ENCODE measurements around the gene RAD54L2. TPM values are rescaled to one million over a fixed set of nuclear protein-coding genes. Genes with fewer than 3 reads are reported as not detected.
A peak's percentile ranks its signal among the peaks of the same experiment; 100 is the strongest.
"Not testable (repeated sequence)": the region's sequence is repeated elsewhere in the genome, so short reads cannot be mapped to it uniquely, and the experiment has no call there.

Gene RAD54L2
- total RNA-seq, 3 donors from 2014 or later, result 20.2 to 28.5 (median 22.6) TPM

DNA sequence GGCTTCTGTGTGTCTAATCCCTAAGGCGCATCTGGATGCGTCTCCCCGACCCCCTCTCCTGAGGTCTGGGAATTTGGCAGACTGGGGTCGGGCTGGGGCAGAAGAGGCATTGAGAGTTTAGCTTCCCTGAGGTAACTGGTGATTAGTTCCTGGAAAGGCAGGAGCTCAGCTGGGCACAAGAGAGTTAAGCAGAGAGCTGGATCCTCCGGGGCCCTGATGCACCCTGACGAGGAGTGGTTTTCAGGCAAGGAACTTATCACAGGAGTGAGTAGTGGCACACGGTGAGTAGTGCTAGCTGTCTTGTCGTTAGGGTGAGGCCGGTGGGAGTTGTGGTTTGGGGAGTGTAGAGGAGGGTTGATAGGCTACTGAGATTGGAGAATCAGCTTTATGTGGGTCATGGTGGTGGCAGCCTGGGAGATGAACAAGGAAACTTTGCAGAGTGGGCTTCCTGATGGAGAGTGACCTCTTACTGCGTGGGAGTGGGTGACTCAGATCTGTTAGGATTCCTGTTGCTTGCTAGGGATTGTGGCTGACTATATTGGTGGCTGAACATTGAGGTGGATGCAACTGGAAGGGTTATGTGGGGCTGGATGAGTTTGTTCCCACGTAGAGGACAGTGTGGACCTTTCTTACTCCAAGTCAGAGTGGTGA lies 897 bp downstream of the RAD54L2 start:
- TF ChIP-seq POLR2A (IDR thresholded peaks at IDR 0.05), result no peak
- TF ChIP-seq, protein P1, sequence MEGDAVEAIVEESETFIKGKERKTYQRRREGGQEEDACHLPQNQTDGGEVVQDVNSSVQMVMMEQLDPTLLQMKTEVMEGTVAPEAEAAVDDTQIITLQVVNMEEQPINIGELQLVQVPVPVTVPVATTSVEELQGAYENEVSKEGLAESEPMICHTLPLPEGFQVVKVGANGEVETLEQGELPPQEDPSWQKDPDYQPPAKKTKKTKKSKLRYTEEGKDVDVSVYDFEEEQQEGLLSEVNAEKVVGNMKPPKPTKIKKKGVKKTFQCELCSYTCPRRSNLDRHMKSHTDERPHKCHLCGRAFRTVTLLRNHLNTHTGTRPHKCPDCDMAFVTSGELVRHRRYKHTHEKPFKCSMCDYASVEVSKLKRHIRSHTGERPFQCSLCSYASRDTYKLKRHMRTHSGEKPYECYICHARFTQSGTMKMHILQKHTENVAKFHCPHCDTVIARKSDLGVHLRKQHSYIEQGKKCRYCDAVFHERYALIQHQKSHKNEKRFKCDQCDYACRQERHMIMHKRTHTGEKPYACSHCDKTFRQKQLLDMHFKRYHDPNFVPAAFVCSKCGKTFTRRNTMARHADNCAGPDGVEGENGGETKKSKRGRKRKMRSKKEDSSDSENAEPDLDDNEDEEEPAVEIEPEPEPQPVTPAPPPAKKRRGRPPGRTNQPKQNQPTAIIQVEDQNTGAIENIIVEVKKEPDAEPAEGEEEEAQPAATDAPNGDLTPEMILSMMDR (IDR thresholded peaks at IDR 0.05), result no peak
- no peak for DNase-seq (ENCODE audit: low spot score in 2 of 2)
- peak overlapping the region; percentile 86 to 97 (median 93) for H3K4me3 ChIP-seq
- intact Hi-C loops (cut with DNase I; ENCODE audit: low total_unique reads), result no loop called here
- H3K4me1 ChIP-seq, result peaks cover 3 to 6% of the 10 kb centered on the region in 2 donors
- no peaks in the 10 kb centered on the region for H3K36me3 ChIP-seq
- H3K27me3 ChIP-seq, result no peaks in the 10 kb centered on the region
- peak overlapping the region; percentile 91 to 92 for H3K27ac ChIP-seq
- H3K9me3 ChIP-seq, result no peaks in the 10 kb centered on the region

DNA sequence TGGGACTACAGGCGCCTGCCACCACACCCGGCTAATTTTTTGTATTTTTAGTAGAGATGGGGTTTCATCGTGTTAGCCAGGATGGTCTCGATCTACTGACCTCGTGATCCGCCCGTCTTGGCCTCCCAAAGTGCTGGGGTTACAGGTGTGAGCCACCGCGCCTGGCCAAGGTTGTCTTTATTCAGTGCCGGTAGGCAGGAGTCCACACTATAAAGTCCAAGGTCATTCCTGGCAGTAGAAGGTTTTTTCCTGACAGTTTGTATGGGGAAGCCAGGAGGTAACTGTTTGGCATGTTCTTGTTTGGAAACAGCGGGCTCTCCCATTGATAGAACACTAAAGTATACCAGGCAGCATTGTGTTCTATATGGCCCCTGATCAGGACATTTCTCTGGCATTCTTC lies 4.1 kb downstream of the RAD54L2 start:
- DNase-seq (ENCODE audit: low spot score in 2 of 2); H3K27ac ChIP-seq; intact Hi-C loops (cut with DNase I; ENCODE audit: low total_unique reads); H3K27me3 ChIP-seq; H3K4me3 ChIP-seq; H3K36me3 ChIP-seq; H3K9me3 ChIP-seq; H3K4me1 ChIP-seq: not testable (repeated sequence)

DNA sequence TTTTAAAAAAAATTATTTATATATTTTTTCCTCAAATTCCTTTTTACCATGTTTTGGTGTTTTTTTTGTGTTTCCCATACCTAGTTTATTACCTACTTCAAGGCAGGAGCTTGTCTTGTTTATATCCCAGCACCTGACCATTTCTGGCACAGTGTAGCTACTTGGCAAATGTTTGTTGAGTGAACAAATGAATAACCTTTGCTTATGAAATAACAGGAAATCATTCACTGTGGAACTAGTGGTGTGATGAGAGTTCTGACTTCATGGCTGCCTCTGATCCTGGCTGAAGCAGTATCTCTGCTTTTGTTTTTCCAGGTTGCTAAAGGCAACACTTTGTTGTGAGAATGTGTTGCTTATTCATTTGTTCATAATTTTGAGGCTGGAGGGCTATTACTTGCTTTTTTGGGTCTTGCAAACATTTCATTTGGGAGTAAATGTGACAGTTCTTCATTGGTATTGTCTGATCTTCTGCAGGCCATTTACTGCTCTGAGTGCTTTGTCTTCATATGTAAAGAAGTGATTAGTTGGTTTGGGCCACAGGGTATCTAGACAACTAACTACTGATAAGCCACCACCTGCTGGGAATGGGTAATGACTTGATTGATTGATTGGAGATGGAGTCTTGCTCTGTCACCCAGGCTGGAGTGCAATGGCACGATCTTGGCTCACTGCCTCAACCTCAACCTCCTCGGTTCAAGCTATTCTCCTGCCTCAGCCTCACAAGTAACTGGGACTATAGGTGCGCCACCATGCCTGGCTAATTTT lies 5.7 kb downstream of the RAD54L2 start:
- Histone ChIP-seq H3K4me1 (no peaks in the 10 kb centered on the region), H3K36me3 (no peaks in the 10 kb centered on the region), H3K4me3 (no peak overlapping the region), H3K27me3 (no peaks in the 10 kb centered on the region), H3K27ac (no peak overlapping the region), H3K9me3 (no peaks in the 10 kb centered on the region)
- no peak for TF ChIP-seq POLR2AphosphoS5 (IDR thresholded peaks at IDR 0.05)
- no peak for TF ChIP-seq POLR2A (IDR thresholded peaks at IDR 0.05)
- no peak for DNase-seq (ENCODE audit: low spot score in 2 of 2)
- intact Hi-C loops (cut with DNase I; ENCODE audit: low total_unique reads), result no loop called here

DNA sequence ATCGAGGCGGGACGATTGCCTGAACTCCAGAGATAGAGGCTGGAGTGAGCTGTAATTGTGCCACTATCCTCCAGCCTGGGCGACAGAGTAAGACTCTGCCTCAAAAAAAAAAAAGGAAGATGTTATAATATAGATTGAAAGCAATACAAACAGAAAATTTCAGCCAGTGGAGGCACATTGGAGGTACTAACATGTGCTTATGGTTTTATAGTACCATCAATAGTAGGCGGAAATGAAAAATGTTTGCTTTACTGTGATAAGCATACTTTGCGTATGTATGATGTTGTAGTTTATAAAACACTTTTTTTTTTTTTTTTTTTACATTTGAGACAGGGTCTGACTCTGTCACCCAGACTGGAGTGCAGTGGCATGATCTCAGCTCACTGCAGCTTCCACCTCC lies 8.8 kb downstream of the RAD54L2 start:
- intact Hi-C loops (cut with DNase I; ENCODE audit: low total_unique reads), result no loop called here
- H3K9me3 ChIP-seq, result no peaks in the 10 kb centered on the region
- H3K27ac ChIP-seq, result no peak overlapping the region
- no peak overlapping the region for H3K4me3 ChIP-seq
- no peak for DNase-seq (ENCODE audit: low spot score in 2 of 2)
- TF ChIP-seq POLR2AphosphoS5 (IDR thresholded peaks at IDR 0.05), result no peak
- TF ChIP-seq, protein P1 (IDR thresholded peaks at IDR 0.05), result no peak
- no peak for TF ChIP-seq POLR2A (IDR thresholded peaks at IDR 0.05)
- no peaks in the 10 kb centered on the region for H3K4me1 ChIP-seq
- H3K36me3 ChIP-seq, result no peaks in the 10 kb centered on the region
- H3K27me3 ChIP-seq, result no peaks in the 10 kb centered on the region

DNA sequence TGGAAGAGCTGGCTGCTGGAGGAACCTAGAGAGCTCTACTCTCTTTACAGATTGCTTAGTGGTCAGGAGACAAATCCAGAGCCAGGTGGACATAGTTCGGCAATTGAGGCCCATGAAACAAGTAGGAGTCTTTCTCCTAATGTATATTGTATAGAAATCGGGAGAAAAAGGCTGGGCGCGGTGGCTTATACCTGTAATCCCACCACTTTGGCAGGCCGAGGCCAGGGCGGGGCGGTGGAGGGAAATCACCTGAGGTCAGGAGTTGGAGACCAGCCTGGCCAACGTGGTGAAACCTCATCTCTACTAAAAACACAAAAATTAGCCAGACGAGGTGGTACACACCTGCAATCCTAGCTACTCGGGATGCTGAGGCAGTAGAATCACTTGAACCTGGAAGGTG lies 10.8 kb downstream of the RAD54L2 start:
- Histone ChIP-seq H3K4me3 (no peak overlapping the region), H3K4me1 (no peaks in the 10 kb centered on the region), H3K9me3 (no peaks in the 10 kb centered on the region), H3K36me3 (no peaks in the 10 kb centered on the region), H3K27ac (no peak overlapping the region), H3K27me3 (no peaks in the 10 kb centered on the region)
- intact Hi-C loops (cut with DNase I; ENCODE audit: low total_unique reads), result no loop called here
- no peak for DNase-seq (ENCODE audit: low spot score in 2 of 2)
- TF ChIP-seq, protein P1 (IDR thresholded peaks at IDR 0.05), result no peak
- TF ChIP-seq POLR2AphosphoS5 (IDR thresholded peaks at IDR 0.05) (no peak), POLR2A (IDR thresholded peaks at IDR 0.05) (no peak)

DNA sequence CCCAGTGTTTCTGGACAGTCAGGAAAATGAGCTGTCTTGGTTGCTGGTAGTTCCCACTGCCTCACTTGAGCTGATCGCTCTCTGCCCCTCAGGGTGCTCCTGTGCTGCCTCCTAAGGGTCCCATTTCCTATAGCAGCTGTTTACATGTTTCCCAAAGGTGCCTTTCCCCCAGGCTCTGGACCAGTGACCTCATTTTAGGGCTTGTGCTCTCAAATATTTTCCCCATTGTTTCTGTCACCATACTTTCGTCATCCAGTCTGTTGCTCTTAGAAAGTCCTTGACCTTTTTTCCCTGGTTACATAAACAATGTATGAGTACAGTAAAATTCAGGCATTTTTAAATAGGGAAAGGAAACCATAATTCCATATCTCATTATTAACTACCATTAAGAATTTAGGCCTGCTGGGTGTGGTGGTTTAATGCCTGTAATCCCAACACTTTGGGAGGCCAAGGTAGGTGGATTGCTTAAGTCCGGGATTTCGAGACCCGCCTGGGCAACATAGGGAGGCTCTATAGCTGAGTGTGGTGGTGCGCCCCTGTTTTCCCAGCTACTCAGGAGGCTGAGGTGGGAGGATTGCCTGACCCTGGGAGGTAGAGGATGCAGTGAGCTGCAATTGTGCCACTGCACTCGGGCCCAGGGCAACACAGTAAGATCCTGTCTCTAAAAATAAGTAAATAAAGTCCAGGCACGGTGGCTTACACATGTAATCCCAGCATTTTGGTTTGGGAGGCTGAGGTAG lies 11.7 kb downstream of the RAD54L2 start:
- H3K9me3 ChIP-seq, result no peaks in the 10 kb centered on the region
- H3K36me3 ChIP-seq, result no peaks in the 10 kb centered on the region
- intact Hi-C loops (cut with DNase I; ENCODE audit: low total_unique reads), result no loop called here
- no peak overlapping the region for H3K4me3 ChIP-seq
- H3K27ac ChIP-seq, result no peak overlapping the region
- TF ChIP-seq, protein P1 (IDR thresholded peaks at IDR 0.05), result no peak
- no peak for TF ChIP-seq POLR2AphosphoS5 (IDR thresholded peaks at IDR 0.05)
- no peak for TF ChIP-seq POLR2A (IDR thresholded peaks at IDR 0.05)
- no peak for DNase-seq (ENCODE audit: low spot score in 2 of 2)
- no peaks in the 10 kb centered on the region for H3K4me1 ChIP-seq
- H3K27me3 ChIP-seq, result no peaks in the 10 kb centered on the region

All from breast epithelium (tissue), 4 donors.